PC-9 (cell line): ENCODE results near the gene MYLK.

ENCODE experiments used
- EZH2 ChIP-seq: fragments of 200-600 bp; sonication (generic); IDR thresholded peaks from 2 replicates; pipeline ENCODE4 v1.8.0; 2017; ENCODE audit warnings: antibody characterized with exemption, low read depth
- TF ChIP-seq, protein P1 (sequence below): fragments of 200-600 bp; sonication (generic); conservative IDR thresholded peaks from 2 replicates; pipeline ENCODE4 v1.6.1; 2017; ENCODE audit warnings: mixed run types, antibody characterized with exemption, mild to moderate bottlenecking, moderate library complexity

DNA sequence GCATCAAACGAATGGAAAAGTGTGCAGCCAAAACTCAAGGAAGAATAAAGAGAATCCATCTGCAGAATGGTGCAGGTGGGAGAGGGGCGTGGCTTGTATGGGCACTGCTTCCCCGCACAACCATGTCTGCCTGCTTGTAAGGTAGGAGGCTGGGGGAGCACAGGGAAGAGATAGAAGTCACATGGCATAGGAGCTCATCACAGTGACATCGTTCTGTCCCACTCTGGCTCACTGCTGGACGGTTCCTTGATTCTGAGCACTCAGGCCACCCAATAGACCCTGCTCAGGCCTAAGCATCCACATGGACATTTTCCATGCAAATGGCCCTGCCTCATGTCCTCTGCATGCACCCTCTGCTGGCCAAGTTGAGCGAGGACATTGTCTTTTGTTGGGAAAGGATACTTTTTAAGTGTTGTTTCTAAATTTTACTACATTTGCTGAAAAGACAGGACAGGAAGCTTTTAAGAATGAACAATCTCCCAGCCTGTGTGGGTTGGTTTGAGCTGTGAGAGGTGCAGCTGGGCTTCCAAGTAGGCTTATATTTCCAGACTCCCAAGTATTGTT lies 3.1 kb downstream of the MYLK start:
- TF ChIP-seq, protein P1, sequence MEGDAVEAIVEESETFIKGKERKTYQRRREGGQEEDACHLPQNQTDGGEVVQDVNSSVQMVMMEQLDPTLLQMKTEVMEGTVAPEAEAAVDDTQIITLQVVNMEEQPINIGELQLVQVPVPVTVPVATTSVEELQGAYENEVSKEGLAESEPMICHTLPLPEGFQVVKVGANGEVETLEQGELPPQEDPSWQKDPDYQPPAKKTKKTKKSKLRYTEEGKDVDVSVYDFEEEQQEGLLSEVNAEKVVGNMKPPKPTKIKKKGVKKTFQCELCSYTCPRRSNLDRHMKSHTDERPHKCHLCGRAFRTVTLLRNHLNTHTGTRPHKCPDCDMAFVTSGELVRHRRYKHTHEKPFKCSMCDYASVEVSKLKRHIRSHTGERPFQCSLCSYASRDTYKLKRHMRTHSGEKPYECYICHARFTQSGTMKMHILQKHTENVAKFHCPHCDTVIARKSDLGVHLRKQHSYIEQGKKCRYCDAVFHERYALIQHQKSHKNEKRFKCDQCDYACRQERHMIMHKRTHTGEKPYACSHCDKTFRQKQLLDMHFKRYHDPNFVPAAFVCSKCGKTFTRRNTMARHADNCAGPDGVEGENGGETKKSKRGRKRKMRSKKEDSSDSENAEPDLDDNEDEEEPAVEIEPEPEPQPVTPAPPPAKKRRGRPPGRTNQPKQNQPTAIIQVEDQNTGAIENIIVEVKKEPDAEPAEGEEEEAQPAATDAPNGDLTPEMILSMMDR, result peak; percentile 61
- no peak for TF ChIP-seq EZH2
